ENCODE results near the gene IGF2BP2. TPM values are rescaled to one million over a fixed set of nuclear protein-coding genes. Genes with fewer than 3 reads are reported as not detected.

IGF2BP2 gene
- total RNA-seq, 1 experiment from 2014 or later: 133 TPM

DNA sequence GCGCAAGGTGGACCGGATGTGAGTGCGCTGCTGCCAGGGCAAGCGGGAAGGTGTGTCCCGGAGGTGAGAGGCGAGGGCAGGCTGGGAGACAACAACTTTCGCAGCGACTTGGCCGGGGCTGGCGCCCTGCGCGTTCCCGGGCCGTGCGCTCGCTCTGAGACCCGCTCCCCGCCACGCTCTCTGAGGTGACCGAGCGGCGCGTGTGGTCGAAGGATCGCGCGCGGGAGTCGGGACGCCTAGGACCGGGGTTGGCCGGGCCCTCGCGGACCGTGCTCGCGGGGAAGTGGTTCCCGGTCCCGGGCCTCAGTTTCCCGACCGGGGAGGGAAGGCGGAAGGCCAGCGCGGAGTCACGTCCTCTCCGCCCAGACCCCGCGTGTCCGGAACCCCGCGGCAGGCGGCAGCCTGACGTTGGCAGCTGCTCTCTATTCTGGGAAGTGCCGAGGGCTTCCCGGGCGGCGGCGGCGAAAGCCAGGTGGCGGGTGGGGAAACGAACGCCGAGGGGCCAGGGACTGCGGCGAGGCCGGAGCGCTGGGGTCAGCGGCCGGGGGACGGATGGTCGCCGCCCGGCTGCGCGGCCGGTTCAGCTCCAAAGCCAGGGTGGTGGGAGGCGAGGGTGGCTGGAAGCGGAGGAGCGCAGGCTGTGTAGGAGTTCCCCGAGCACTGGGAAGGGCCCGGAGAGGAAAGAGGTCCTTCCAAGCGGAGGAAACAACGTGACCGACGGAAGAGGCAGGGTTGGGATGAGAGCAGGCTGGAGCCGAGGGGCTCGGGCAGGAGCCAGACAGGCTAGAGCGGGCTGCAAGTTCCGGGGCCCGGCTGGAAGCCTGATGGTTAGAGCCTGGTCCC is 1.0 kb upstream of the IGF2BP2 start (continued):
- TF ChIP-seq, protein P1, sequence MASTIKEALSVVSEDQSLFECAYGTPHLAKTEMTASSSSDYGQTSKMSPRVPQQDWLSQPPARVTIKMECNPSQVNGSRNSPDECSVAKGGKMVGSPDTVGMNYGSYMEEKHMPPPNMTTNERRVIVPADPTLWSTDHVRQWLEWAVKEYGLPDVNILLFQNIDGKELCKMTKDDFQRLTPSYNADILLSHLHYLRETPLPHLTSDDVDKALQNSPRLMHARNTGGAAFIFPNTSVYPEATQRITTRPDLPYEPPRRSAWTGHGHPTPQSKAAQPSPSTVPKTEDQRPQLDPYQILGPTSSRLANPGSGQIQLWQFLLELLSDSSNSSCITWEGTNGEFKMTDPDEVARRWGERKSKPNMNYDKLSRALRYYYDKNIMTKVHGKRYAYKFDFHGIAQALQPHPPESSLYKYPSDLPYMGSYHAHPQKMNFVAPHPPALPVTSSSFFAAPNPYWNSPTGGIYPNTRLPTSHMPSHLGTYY (CRISPR knock-in tag; IDR thresholded peaks at IDR 0.05): 0 out of 2 replicates have a peak, but pooled peaks have one; percentile 16
- TF ChIP-seq MXD4 (CRISPR knock-in tag; IDR thresholded peaks at IDR 0.05; ENCODE audit: borderline replicate concordance) (no peak), FOXP1 (CRISPR knock-in tag; IDR thresholded peaks at IDR 0.05; ENCODE audit: borderline replicate concordance) (peak; percentile 97), NR3C1 (CRISPR knock-in tag; conservative IDR thresholded peaks at IDR 0.05; ENCODE audit: low read depth) (no peak)

- peaks cover 45% of the 10 kb centered on the region for H3K4me1 Mint-ChIP-seq
- ATAC-seq (peak; percentile 7), DNase-seq (ENCODE audit: low spot score) (peak; percentile 36)
- ChIA-PET POLR2A (interaction anchor here (0.9 to 1.0 kb wide), 2 partner anchors 38 to 113 kb away, joined by 3 to 4 read pairs; partner anchors contain the start of gene TRA2B), CTCF (interaction anchor here (0.7 to 3.7 kb wide), 3 partner anchors 119 to 164 kb away, joined by 3 to 27 read pairs (median 10); no protein-coding TSS in a partner anchor)
- 0 out of 2 replicates have a peak, but pooled peaks have one; percentile 4 for TF ChIP-seq ZNF263 (CRISPR knock-in tag; IDR thresholded peaks at IDR 0.05; ENCODE audit: low read depth)
- TF ChIP-seq, protein P2, sequence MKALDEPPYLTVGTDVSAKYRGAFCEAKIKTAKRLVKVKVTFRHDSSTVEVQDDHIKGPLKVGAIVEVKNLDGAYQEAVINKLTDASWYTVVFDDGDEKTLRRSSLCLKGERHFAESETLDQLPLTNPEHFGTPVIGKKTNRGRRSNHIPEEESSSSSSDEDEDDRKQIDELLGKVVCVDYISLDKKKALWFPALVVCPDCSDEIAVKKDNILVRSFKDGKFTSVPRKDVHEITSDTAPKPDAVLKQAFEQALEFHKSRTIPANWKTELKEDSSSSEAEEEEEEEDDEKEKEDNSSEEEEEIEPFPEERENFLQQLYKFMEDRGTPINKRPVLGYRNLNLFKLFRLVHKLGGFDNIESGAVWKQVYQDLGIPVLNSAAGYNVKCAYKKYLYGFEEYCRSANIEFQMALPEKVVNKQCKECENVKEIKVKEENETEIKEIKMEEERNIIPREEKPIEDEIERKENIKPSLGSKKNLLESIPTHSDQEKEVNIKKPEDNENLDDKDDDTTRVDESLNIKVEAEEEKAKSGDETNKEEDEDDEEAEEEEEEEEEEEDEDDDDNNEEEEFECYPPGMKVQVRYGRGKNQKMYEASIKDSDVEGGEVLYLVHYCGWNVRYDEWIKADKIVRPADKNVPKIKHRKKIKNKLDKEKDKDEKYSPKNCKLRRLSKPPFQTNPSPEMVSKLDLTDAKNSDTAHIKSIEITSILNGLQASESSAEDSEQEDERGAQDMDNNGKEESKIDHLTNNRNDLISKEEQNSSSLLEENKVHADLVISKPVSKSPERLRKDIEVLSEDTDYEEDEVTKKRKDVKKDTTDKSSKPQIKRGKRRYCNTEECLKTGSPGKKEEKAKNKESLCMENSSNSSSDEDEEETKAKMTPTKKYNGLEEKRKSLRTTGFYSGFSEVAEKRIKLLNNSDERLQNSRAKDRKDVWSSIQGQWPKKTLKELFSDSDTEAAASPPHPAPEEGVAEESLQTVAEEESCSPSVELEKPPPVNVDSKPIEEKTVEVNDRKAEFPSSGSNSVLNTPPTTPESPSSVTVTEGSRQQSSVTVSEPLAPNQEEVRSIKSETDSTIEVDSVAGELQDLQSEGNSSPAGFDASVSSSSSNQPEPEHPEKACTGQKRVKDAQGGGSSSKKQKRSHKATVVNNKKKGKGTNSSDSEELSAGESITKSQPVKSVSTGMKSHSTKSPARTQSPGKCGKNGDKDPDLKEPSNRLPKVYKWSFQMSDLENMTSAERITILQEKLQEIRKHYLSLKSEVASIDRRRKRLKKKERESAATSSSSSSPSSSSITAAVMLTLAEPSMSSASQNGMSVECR (CRISPR knock-in tag; IDR thresholded peaks at IDR 0.05; ENCODE audit: borderline replicate concordance): 0 out of 2 replicates have a peak, but pooled peaks have one; percentile 16
- TF ChIP-seq, protein P3, sequence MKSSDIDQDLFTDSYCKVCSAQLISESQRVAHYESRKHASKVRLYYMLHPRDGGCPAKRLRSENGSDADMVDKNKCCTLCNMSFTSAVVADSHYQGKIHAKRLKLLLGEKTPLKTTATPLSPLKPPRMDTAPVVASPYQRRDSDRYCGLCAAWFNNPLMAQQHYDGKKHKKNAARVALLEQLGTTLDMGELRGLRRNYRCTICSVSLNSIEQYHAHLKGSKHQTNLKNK (CRISPR knock-in tag; IDR thresholded peaks at IDR 0.05): no peak
- no peak for TF ChIP-seq JAZF1 (CRISPR knock-in tag; IDR thresholded peaks at IDR 0.05)
- TF ChIP-seq MYBL2 (CRISPR knock-in tag; IDR thresholded peaks at IDR 0.05): 0 out of 2 replicates have a peak, but pooled peaks have one; percentile 20
- TF ChIP-seq FOXK1 (CRISPR knock-in tag; IDR thresholded peaks at IDR 0.05): 0 out of 2 replicates have a peak, but pooled peaks have one; percentile 7
- peak; percentile 20; the same call in 1 of the 2 replicates for TF ChIP-seq NFYB (CRISPR knock-in tag; conservative IDR thresholded peaks at IDR 0.05; ENCODE audit: low read depth)
- TF ChIP-seq NR3C1 (CRISPR knock-in tag; conservative IDR thresholded peaks at IDR 0.05; ENCODE audit: low read depth): no peak
- TF ChIP-seq TCF7 (CRISPR knock-in tag; IDR thresholded peaks at IDR 0.05; ENCODE audit: low read depth): peak; percentile 61; the same call in 1 of the 2 replicates
- TF ChIP-seq MXD4 (CRISPR knock-in tag; IDR thresholded peaks at IDR 0.05; ENCODE audit: borderline replicate concordance): no peak
- TF ChIP-seq FOXP1 (CRISPR knock-in tag; IDR thresholded peaks at IDR 0.05; ENCODE audit: borderline replicate concordance): peak; percentile 49; the same call in 1 of the 2 replicates
- TF ChIP-seq ZNF416 (CRISPR knock-in tag; IDR thresholded peaks at IDR 0.05): 0 out of 2 replicates have a peak, but pooled peaks have one; percentile 20
- no peak for TF ChIP-seq GRHL2 (CRISPR knock-in tag; IDR thresholded peaks at IDR 0.05; ENCODE audit: insufficient replicate concordance, severe bottlenecking)
- no peak for TF ChIP-seq ETV6 (CRISPR knock-in tag; IDR thresholded peaks at IDR 0.05)
- peaks cover 28% of the 10 kb centered on the region for H3K36me3 Mint-ChIP-seq
- H3K27ac Mint-ChIP-seq: peak overlapping the region; percentile 88
- peak overlapping the region; percentile 89 for H3K4me3 Mint-ChIP-seq
- H3K9me3 Mint-ChIP-seq: peaks cover 24% of the 10 kb centered on the region
- H3K27me3 Mint-ChIP-seq (ENCODE audit: low read depth): peaks cover 16% of the 10 kb centered on the region
These were observed 514 bp downstream of the IGF2BP2 start for GRCh38 chr3:185824051-185825005.

Data from WTC11 (cell line).